H1 (cell line): Measurements from ENCODE around the gene TMEM17. TPM values are rescaled to one million over a fixed set of nuclear protein-coding genes. Genes with fewer than 3 reads are reported as not detected.

ENCODE experiments used
- SP1 ChIP-seq: IDR thresholded peaks from 2 replicates; pipeline ENCODE4 v1.6.1; 2011; ENCODE audit warnings: low read depth, low read length
- SRF ChIP-seq: IDR thresholded peaks from 2 replicates; pipeline ENCODE4 v1.6.1; 2011; ENCODE audit warnings: mild to moderate bottlenecking, low read depth, low read length, moderate library complexity
- polyA plus RNA-seq, 7 experiments: library from polyadenylated mRNA; depleted of rRNA in 3 of 7; stranded (reverse) in 5 of 7; unstranded in 2 of 7; fragments of >200 nt in 5 of 7; fragments of 200-250 nt in 2 of 7; gene quantifications; 1 replicate in 5 of 7; 2 replicates in 1 of 7; 4 replicates in 1 of 7; pipeline versions ENCODE4 v1.2.1 to v1.2.3, GENCODE V29; 2011 to 2013; ENCODE audit warnings: missing spikeins in 2 of 7, mixed read lengths in 2 of 7
- total RNA-seq: library from RNA; stranded (reverse); fragmentation: NEBNext Ultra II Directional; extraction: Animal tissue kit (Norgen Biotek cat#: 25700); gene quantifications from 2 replicates; pipeline ENCODE4 v1.2.1, GENCODE V29; 2021

TMEM17 gene
- total and polyA plus RNA-seq, 2 of the 8 experiments (the other 6 are each of a cell fraction or from before 2014, with no cell fraction given) = 0.69 to 1.2 TPM

GRCh38 chr2:62456721-62457539 lies 49.1 kb downstream of the TMEM17 start (continued):
- TF ChIP-seq SRF (no peak), SP1 (no peak)
